Brain microvascular endothelial cell (primary cell): ENCODE results near the gene FNTB.

ENCODE experiments used
- DNase-seq: peaks from one replicate; pipeline ENCODE4 v3.0.0-alpha.2; 2020
- H3K27ac ChIP-seq: fragments of 250-450 bp; sonication (Bioruptor Pico); 2 replicates; pipeline ENCODE4 v1.5.1; 2020; ENCODE audit warnings: mild to moderate bottlenecking, moderate library complexity
- H3K27me3 ChIP-seq: fragments of 250-450 bp; sonication (Bioruptor Pico); replicated peaks from 2 replicates; pipeline ENCODE4 v1.5.1; 2020; ENCODE audit warnings: mild to moderate bottlenecking
- H3K36me3 ChIP-seq: fragments of 250-450 bp; sonication (Bioruptor Pico); replicated peaks from 2 replicates; pipeline ENCODE4 v1.5.1; 2020; ENCODE audit warnings: mild to moderate bottlenecking
- H3K4me3 ChIP-seq: 2 replicates; pipeline ENCODE4 v1.5.1; 2011; ENCODE audit warnings: low read depth, mild to moderate bottlenecking, control low read depth, low read length, moderate library complexity
- CTCF ChIP-seq: IDR thresholded peaks from 2 replicates; pipeline ENCODE4 v1.5.1; 2011; ENCODE audit warnings: low read depth, mild to moderate bottlenecking, moderate library complexity, low read length, control low read depth, inconsistent platforms; ENCODE audit errors: missing control alignments
- in situ Hi-C: cut with HindIII; loops from 2 replicates; pipeline ENCODE4 v1.10.0; 2017; ENCODE audit warnings: low sequenced_read_pairs, low pct_ligation_motif_present

Gene FNTB

GRCh38 chr14:65003394-65003793, 16.7 kb downstream of the FNTB start:
- no peaks in the 10 kb centered on the region for H3K27me3 ChIP-seq
- H3K4me3 ChIP-seq, result no peak overlapping the region
- no peak for DNase-seq
- in situ Hi-C loops, result no loop called here
- H3K36me3 ChIP-seq, result no peaks in the 10 kb centered on the region
- H3K27ac ChIP-seq, result no peak overlapping the region
- no peak for TF ChIP-seq CTCF

DNA sequence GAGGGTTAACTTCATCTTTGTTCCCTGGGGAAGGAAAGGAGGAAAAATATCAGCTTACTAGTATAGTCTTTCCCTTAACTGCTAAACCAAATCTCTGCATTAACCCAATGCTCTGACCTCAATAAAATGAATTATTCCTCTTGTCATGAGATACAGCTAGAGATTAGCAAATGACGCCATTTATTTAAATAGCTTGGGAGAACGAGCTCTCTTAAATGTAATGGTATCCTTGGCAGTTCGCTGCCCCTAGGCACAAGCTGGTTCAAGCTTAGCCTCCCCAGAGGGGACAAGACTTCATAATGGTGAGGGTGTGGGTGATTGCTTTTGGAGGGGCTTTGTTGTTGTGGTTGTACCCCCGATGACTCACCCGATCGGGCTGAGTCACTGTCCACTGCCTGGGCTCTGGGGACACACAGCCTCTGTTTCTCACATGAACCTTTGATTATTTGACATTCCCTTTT, 19.6 kb downstream of the FNTB start:
- no peak for TF ChIP-seq CTCF
- H3K4me3 ChIP-seq, result no peak overlapping the region
- H3K36me3 ChIP-seq, result no peaks in the 10 kb centered on the region
- peak overlapping the region; percentile 48 for H3K27ac ChIP-seq
- no peaks in the 10 kb centered on the region for H3K27me3 ChIP-seq
- DNase-seq, result peak; percentile 27
- in situ Hi-C loops, result no loop called here

GRCh38 chr14:65007202-65007601, 20.5 kb downstream of the FNTB start:
- peaks cover 1% of the 10 kb centered on the region for H3K36me3 ChIP-seq
- no peaks in the 10 kb centered on the region for H3K27me3 ChIP-seq
- TF ChIP-seq CTCF, result no peak
- H3K4me3 ChIP-seq, result no peak overlapping the region
- DNase-seq, result no peak
- H3K27ac ChIP-seq, result no peak overlapping the region
- in situ Hi-C loops, result no loop called here

DNA sequence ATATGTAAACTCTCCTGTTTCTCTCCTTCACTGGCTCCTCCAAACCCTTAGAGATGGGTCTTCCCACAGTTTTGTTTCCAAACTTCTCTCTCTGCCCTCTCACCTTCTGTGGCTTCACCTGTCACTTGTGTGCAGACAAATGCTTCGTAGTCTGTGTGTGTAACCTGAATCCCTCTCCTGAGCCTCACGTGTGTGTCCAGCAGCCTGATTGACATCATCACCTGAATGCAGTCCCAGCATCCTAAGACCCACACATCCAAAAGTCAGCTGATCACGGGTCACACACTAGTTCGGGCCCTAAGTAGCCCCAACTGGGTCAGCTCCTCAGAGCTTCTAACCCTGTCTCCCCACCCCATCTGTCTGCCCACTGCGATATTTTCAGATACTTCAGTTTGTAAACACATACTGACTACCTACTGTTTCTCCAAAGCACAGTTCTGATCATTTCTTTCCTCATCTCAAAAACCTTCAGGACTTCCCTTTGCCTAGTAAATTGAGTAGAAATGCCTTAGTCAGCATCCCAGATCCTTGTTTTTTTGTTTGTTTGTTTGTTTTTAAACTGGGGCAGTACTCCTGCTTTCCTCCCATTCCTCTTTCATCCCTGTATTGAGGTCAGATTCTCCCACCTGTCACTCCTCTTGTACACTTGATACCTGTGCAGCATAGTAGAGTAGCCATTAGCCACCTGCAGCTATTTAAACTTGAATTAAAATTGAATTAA, 23.7 kb downstream of the FNTB start:
- TF ChIP-seq CTCF, result no peak
- DNase-seq, result no peak
- Histone ChIP-seq H3K27me3 (no peaks in the 10 kb centered on the region), H3K4me3 (no peak overlapping the region), H3K27ac (no peak overlapping the region), H3K36me3 (peaks cover 7% of the 10 kb centered on the region)
- in situ Hi-C loops, result no loop called here

DNA sequence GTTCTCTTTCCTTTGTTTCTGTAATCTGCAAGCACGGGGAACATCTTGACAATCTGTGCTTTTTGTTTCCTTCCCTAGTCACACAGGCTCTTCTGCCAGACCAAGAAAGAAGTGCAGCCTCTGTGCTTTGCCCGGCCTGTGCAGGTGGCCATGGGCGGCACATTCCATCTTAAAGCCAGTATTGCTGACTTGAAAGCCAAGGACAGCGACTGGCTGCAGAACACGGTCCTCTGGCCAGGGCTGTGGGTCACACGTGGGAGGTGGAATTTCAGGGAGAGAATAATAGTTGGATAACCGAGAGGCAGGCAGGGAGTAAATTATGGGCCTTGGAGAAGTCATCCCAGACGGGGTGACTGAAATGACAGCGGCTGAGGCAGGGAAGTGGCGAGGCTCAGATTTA, 24.8 kb downstream of the FNTB start:
- no peak for DNase-seq
- no peaks in the 10 kb centered on the region for H3K27me3 ChIP-seq
- H3K36me3 ChIP-seq, result peaks cover 14% of the 10 kb centered on the region
- H3K4me3 ChIP-seq, result no peak overlapping the region
- in situ Hi-C loops, result no loop called here
- H3K27ac ChIP-seq, result no peak overlapping the region
- TF ChIP-seq CTCF, result no peak

DNA sequence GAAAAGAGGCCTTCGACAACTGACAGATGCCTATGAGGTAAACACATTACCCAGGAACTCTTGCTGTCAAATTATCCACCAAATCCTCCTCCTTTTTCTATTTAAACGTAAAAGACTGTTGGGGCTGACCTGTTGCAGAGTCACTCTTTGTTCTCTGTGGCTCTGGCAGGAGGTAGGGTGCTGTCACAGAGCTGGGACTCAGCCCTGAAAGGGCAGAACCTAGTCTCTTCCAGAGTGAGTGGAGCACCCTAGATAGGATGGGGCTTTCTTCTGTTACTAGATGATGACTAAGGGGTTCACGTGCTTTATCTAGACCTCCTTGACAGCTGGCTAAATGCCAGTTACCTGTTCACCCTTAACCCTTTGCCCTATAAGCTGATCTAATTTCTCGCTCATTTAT, 25.7 kb downstream of the FNTB start:
- in situ Hi-C loops, result no loop called here
- no peaks in the 10 kb centered on the region for H3K27me3 ChIP-seq

More for the DNA sequence above, 25.7 kb downstream of the FNTB start:
- Histone ChIP-seq H3K4me3 (no peak overlapping the region), H3K36me3 (peaks cover 14% of the 10 kb centered on the region), H3K27ac (no peak overlapping the region)
- no peak for DNase-seq
- no peak for TF ChIP-seq CTCF
